ENCODE results near the gene AGBL4. TPM values are rescaled to one million over a fixed set of nuclear protein-coding genes. Genes with fewer than 3 reads are reported as not detected.

The AGBL4 gene
- total and polyA plus RNA-seq, 2 of the 13 experiments (the other 11 are each of a cell fraction or from before 2014, with no cell fraction given), result not detected

DNA sequence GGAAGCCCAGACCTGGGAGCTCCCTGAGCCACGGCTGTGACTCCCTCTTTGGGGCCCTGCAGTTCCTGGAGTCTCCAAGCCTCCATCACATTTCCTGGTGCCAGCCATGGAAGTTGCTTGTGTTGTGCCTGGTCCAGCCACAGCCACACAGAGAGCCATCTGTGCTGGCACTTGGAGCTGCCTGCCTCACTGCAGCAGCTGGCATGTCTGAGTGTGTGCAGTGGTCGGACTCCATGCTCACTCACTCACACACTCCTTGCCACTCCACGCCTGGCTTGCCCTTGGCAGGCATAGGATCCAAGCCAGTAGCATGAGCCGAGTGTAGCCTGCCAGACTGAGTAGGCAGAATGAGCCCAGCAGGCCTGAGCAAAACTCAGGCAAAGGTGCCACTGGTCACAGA, 730.7 kb downstream of the AGBL4 start:
- intact Hi-C loops (cut with micrococcal nuclease; ENCODE audit: unreplicated experiment), result no loop called here
- no TSS peak for BruUV-seq (replicated peaks)
- H3K79me2 ChIP-seq (ENCODE audit: insufficient read depth, low read length), result no peaks in the 10 kb centered on the region
- peaks cover 91% of the 10 kb centered on the region for H3K9me3 ChIP-seq (ENCODE audit: low read length)
- 0% methylated on average over 1 of the region's 4 CpGs for WGBS (ENCODE audit: low lambda C conversion rate)
- H3K9ac ChIP-seq (ENCODE audit: insufficient read depth, low read depth, low read length), result no peak overlapping the region
- in situ Hi-C loops (cut with HindIII; ENCODE audit: extremely low pct_ligation_motif_present, low pct_unique_long_range_greater_than_20kb), result no loop called here
- no peak overlapping the region for H2AFZ ChIP-seq (ENCODE audit: low read length)
- POLR2A ChIA-PET, result no interaction called here
- H3K4me3 ChIP-seq (replicated peaks in 1 of 3; ENCODE audit: insufficient read depth in 1 of 3, low read depth in 2 of 3, low read length in 3 of 3), result no peak overlapping the region
- ATAC-seq, result no peak
- H3K27ac ChIP-seq (ENCODE audit: extremely low read length, insufficient read depth, low read length), result no peak overlapping the region
- no peak for FAIRE-seq
- H3K36me3 ChIP-seq (replicated peaks in 1 of 2; ENCODE audit: control insufficient read depth in 1 of 2, insufficient read depth in 2 of 2, low read length in 2 of 2), result no peaks in the 10 kb centered on the region
- no peaks in the 10 kb centered on the region; a peak in 1 of 5 replicates for H3K27me3 ChIP-seq (ENCODE audit: control insufficient read depth in 1 of 2, insufficient read depth in 2 of 2, low read length in 2 of 2)
- CTCF ChIA-PET (ENCODE audit: low intra/inter-chr PET ratio, low total read pairs), result no interaction called here
- no peaks in the 10 kb centered on the region for H4K20me1 ChIP-seq (ENCODE audit: insufficient read depth, low read length)
- H3K4me1 ChIP-seq (ENCODE audit: insufficient read depth, low read length), result no peaks in the 10 kb centered on the region
- H3K4me2 ChIP-seq (ENCODE audit: low read depth, low read length), result no peak overlapping the region
- no peak for DNase-seq (ENCODE audit: low spot score)
- TF ChIP-seq, protein P1, sequence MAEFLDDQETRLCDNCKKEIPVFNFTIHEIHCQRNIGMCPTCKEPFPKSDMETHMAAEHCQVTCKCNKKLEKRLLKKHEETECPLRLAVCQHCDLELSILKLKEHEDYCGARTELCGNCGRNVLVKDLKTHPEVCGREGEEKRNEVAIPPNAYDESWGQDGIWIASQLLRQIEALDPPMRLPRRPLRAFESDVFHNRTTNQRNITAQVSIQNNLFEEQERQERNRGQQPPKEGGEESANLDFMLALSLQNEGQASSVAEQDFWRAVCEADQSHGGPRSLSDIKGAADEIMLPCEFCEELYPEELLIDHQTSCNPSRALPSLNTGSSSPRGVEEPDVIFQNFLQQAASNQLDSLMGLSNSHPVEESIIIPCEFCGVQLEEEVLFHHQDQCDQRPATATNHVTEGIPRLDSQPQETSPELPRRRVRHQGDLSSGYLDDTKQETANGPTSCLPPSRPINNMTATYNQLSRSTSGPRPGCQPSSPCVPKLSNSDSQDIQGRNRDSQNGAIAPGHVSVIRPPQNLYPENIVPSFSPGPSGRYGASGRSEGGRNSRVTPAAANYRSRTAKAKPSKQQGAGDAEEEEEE (CRISPR knock-in tag; IDR thresholded peaks at IDR 0.05; ENCODE audit: borderline replicate concordance), result no peak
- TF ChIP-seq, protein P2, sequence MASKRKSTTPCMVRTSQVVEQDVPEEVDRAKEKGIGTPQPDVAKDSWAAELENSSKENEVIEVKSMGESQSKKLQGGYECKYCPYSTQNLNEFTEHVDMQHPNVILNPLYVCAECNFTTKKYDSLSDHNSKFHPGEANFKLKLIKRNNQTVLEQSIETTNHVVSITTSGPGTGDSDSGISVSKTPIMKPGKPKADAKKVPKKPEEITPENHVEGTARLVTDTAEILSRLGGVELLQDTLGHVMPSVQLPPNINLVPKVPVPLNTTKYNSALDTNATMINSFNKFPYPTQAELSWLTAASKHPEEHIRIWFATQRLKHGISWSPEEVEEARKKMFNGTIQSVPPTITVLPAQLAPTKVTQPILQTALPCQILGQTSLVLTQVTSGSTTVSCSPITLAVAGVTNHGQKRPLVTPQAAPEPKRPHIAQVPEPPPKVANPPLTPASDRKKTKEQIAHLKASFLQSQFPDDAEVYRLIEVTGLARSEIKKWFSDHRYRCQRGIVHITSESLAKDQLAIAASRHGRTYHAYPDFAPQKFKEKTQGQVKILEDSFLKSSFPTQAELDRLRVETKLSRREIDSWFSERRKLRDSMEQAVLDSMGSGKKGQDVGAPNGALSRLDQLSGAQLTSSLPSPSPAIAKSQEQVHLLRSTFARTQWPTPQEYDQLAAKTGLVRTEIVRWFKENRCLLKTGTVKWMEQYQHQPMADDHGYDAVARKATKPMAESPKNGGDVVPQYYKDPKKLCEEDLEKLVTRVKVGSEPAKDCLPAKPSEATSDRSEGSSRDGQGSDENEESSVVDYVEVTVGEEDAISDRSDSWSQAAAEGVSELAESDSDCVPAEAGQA (IDR thresholded peaks at IDR 0.05; ENCODE audit: low read depth), result no peak
- TF ChIP-seq, protein P2 (CRISPR knock-in tag; IDR thresholded peaks at IDR 0.05; ENCODE audit: borderline replicate concordance), result no peak
- no peak for TF ChIP-seq ZNF282 (IDR thresholded peaks at IDR 0.05; ENCODE audit: partially characterized antibody)
- TF ChIP-seq, protein P3, sequence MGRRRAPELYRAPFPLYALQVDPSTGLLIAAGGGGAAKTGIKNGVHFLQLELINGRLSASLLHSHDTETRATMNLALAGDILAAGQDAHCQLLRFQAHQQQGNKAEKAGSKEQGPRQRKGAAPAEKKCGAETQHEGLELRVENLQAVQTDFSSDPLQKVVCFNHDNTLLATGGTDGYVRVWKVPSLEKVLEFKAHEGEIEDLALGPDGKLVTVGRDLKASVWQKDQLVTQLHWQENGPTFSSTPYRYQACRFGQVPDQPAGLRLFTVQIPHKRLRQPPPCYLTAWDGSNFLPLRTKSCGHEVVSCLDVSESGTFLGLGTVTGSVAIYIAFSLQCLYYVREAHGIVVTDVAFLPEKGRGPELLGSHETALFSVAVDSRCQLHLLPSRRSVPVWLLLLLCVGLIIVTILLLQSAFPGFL (CRISPR knock-in tag; IDR thresholded peaks at IDR 0.05), result no peak
- no peak for TF ChIP-seq FOSL2 (CRISPR knock-in tag; IDR thresholded peaks at IDR 0.05)
- TF ChIP-seq, protein P4, sequence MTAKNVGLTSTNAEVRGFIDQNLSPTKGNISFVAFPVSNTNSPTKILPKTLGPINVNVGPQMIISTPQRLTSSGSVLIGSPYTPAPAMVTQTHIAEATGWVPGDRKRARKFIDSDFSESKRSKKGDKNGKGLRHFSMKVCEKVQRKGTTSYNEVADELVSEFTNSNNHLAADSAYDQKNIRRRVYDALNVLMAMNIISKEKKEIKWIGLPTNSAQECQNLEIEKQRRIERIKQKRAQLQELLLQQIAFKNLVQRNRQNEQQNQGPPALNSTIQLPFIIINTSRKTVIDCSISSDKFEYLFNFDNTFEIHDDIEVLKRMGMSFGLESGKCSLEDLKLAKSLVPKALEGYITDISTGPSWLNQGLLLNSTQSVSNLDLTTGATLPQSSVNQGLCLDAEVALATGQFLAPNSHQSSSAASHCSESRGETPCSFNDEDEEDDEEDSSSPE (CRISPR knock-in tag; IDR thresholded peaks at IDR 0.05), result no peak
- TF ChIP-seq, protein P5, sequence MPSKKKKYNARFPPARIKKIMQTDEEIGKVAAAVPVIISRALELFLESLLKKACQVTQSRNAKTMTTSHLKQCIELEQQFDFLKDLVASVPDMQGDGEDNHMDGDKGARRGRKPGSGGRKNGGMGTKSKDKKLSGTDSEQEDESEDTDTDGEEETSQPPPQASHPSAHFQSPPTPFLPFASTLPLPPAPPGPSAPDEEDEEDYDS (CRISPR knock-in tag; IDR thresholded peaks at IDR 0.05), result no peak
- no peak for TF ChIP-seq ZNF775 (CRISPR knock-in tag; IDR thresholded peaks at IDR 0.05; ENCODE audit: borderline replicate concordance)
- TF ChIP-seq PRMT3 (CRISPR knock-in tag; IDR thresholded peaks at IDR 0.05; ENCODE audit: borderline replicate concordance, low read depth), result no peak
- TF ChIP-seq, protein P6, sequence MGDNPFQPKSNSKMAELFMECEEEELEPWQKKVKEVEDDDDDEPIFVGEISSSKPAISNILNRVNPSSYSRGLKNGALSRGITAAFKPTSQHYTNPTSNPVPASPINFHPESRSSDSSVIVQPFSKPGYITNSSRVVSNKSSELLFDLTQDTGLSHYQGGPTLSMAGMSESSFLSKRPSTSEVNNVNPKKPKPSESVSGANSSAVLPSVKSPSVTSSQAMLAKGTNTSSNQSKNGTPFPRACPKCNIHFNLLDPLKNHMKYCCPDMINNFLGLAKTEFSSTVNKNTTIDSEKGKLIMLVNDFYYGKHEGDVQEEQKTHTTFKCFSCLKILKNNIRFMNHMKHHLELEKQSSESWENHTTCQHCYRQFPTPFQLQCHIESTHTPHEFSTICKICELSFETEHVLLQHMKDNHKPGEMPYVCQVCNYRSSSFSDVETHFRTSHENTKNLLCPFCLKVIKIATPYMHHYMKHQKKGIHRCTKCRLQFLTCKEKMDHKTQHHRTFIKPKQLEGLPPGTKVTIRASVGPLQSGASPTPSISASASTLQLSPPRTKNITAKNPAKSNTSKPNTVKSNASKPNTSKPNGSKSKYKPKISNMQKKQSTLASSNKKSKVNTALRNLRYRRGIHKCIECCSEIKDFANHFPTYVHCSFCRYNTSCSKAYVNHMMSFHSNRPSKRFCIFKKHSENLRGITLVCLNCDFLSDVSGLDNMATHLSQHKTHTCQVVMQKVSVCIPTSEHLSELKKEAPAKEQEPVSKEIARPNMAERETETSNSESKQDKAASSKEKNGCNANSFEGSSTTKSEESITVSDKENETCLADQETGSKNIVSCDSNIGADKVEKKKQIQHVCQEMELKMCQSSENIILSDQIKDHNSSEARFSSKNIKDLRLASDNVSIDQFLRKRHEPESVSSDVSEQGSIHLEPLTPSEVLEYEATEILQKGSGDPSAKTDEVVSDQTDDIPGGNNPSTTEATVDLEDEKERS (CRISPR knock-in tag; IDR thresholded peaks at IDR 0.05), result no peak
